ENCODE results near the gene MAD1L1.

The MAD1L1 gene

DNA sequence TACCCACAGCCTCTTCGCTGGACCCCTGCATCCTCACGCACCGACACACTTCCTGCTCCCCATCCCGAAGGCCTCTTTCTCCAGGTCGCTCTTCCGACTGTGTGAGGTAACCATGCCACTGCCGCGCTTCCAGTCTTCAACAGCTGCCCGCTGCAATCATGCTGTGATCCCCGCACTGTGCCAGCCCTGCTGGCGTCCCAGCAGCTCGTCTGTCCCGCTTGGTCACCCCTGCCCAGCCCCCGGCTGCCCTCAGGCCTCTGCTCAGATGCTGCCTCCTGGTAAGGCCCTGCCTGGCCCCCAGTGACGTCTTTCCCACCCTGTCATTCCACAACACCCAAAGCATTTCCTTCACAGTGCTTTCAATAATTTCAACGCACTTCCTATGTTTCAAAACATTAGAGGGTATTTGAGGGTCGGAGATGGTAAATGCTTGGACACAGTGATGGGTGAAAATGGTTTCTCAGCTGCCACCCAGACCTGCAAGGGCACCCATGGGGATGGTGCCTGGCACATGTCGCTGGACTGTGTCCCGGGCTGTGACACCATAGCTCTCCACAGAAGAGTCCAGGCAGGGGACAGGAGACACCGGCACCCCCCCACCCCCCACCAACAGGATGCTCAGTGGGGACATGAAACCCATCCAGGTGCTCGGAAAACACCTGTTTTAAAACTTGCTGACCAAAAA, 125.2 kb downstream of the MAD1L1 start:
- H3K27ac Mint-ChIP-seq = peak overlapping the region; percentile 68

DNA sequence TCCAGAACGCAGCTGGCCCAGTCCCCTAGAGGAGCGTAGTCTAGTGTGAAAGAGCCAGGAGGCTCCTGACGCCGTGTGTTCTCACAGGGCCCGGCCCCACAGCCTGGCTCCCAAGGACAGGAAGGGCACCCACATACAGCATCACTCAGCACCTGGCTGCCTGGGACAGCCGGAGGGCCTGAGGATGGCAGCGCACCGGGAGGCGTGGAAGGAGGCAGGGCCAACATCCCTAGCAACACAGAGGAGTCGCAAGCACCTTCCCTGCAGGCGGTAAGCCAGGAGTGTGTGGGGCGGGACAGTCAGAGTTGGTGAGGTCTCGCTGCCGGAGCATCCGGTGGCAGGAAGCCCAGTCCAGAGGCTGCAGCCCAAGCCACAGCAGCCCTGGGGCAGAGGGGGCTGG, 125.8 kb downstream of the MAD1L1 start:
- no peak for DNase-seq
- Mint-ChIP-seq H3K4me1 (peaks cover 99% of the 10 kb centered on the region), H3K27me3 (ENCODE audit: low read depth, poor library complexity) (peaks cover 8% of the 10 kb centered on the region), H3K9me3 (no peaks in the 10 kb centered on the region), H3K36me3 (ENCODE audit: low read depth) (peaks cover 11% of the 10 kb centered on the region), H3K27ac (no peak overlapping the region), H3K4me3 (no peak overlapping the region)
- TF ChIP-seq, protein P1, sequence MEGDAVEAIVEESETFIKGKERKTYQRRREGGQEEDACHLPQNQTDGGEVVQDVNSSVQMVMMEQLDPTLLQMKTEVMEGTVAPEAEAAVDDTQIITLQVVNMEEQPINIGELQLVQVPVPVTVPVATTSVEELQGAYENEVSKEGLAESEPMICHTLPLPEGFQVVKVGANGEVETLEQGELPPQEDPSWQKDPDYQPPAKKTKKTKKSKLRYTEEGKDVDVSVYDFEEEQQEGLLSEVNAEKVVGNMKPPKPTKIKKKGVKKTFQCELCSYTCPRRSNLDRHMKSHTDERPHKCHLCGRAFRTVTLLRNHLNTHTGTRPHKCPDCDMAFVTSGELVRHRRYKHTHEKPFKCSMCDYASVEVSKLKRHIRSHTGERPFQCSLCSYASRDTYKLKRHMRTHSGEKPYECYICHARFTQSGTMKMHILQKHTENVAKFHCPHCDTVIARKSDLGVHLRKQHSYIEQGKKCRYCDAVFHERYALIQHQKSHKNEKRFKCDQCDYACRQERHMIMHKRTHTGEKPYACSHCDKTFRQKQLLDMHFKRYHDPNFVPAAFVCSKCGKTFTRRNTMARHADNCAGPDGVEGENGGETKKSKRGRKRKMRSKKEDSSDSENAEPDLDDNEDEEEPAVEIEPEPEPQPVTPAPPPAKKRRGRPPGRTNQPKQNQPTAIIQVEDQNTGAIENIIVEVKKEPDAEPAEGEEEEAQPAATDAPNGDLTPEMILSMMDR (IDR thresholded peaks at IDR 0.05) = no peak

More for the DNA sequence above, 125.2 kb downstream of the MAD1L1 start:
- Mint-ChIP-seq H3K27me3 (ENCODE audit: low read depth, poor library complexity) (peaks cover 4% of the 10 kb centered on the region), H3K36me3 (ENCODE audit: low read depth) (peaks cover 6% of the 10 kb centered on the region), H3K9me3 (no peaks in the 10 kb centered on the region), H3K4me1 (peaks cover 99% of the 10 kb centered on the region), H3K4me3 (no peak overlapping the region)
- DNase-seq = no peak
- TF ChIP-seq, protein P1 (IDR thresholded peaks at IDR 0.05) = no peak

DNA sequence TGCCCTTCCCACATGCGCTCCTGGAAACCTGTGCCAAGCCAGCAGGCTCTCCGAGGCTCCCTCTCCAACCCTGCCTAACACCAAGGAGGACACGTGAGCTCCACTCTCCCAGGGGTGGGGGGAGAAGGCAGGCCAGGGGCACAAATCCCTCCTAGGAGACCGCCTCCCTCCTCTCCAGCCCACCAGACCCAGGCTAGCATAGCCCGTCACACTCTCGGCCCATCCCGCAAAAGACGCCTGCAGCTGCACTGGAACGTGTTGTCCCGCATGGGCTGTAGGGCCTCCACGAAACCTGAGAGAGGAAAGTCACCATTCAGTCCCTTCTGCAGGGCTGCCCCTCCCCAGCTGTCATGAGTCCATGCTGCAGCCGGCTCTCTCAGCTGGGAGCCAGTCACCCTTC, 126.3 kb downstream of the MAD1L1 start:
- Mint-ChIP-seq H3K27me3 (ENCODE audit: low read depth, poor library complexity) (peaks cover 8% of the 10 kb centered on the region), H3K27ac (peak overlapping the region; percentile 56), H3K4me3 (no peak overlapping the region), H3K36me3 (ENCODE audit: low read depth) (peaks cover 10% of the 10 kb centered on the region), H3K9me3 (no peaks in the 10 kb centered on the region), H3K4me1 (peaks cover 99% of the 10 kb centered on the region)
- TF ChIP-seq, protein P1 (IDR thresholded peaks at IDR 0.05) = no peak
- no peak for DNase-seq

DNA sequence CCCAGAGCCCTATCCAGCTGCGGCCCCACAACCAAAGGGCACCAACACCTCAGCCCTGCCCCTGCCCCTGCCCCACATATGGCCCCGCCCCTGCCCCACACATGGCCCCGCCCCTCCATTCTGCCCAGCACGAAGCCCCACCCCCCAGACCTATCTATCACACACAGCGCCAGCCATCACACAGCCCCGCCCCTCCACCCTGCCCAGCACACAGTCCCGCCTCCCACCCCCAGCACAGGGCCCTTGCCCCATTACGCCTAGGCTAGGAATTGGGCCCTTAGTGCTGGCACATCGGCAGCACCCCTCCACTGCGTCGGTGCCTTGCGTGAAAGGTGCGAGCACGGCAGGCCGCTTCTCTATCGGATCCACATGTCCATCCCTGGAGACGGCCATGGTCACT, 126.8 kb downstream of the MAD1L1 start:
- Mint-ChIP-seq H3K4me3 (no peak overlapping the region), H3K27me3 (ENCODE audit: low read depth, poor library complexity) (peaks cover 8% of the 10 kb centered on the region), H3K36me3 (ENCODE audit: low read depth) (peaks cover 6% of the 10 kb centered on the region), H3K9me3 (no peaks in the 10 kb centered on the region), H3K27ac (peak overlapping the region; percentile 59), H3K4me1 (peaks cover 95% of the 10 kb centered on the region)
- DNase-seq = peak; percentile 48
- TF ChIP-seq, protein P1 (IDR thresholded peaks at IDR 0.05) = no peak

DNA sequence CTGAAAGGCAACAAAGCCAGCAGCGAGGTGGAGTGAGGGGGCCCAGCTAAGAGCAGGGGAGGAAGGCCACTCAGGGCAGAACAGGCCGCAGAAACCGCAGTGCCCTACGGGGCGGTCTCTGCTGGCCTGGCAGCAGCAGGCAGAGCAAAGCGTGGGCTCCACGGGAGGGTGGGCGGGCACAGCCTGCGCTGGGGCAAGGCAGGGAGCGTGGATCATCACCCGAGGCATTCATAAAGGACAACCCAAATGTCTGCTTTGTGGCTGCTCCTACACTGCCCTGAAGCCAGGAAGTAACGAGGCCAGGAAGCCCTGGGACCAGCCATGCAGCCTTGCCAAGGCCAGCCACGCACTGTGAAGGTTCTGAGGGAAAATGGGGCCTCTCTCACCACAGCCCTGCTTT, 127.5 kb downstream of the MAD1L1 start:
- Mint-ChIP-seq H3K9me3 (no peaks in the 10 kb centered on the region), H3K4me1 (peaks cover 95% of the 10 kb centered on the region)

More for the DNA sequence above, 127.5 kb downstream of the MAD1L1 start:
- peaks cover 6% of the 10 kb centered on the region for H3K36me3 Mint-ChIP-seq (ENCODE audit: low read depth)
- H3K27ac Mint-ChIP-seq = peak overlapping the region; percentile 97
- no peak for DNase-seq
- peak overlapping the region; percentile 40 for H3K4me3 Mint-ChIP-seq
- TF ChIP-seq, protein P1 (IDR thresholded peaks at IDR 0.05) = no peak
- peaks cover 8% of the 10 kb centered on the region for H3K27me3 Mint-ChIP-seq (ENCODE audit: low read depth, poor library complexity)

Measured in nephron progenitor cell (in vitro differentiated cells).